GM04503 (cell line): ENCODE results near the gene NFAT5.

Experiments
- DNase-seq: peaks from one replicate; pipeline ENCODE4 v3.0.0-alpha.2; 2012; ENCODE audit warnings: low read depth

The NFAT5 gene

DNA sequence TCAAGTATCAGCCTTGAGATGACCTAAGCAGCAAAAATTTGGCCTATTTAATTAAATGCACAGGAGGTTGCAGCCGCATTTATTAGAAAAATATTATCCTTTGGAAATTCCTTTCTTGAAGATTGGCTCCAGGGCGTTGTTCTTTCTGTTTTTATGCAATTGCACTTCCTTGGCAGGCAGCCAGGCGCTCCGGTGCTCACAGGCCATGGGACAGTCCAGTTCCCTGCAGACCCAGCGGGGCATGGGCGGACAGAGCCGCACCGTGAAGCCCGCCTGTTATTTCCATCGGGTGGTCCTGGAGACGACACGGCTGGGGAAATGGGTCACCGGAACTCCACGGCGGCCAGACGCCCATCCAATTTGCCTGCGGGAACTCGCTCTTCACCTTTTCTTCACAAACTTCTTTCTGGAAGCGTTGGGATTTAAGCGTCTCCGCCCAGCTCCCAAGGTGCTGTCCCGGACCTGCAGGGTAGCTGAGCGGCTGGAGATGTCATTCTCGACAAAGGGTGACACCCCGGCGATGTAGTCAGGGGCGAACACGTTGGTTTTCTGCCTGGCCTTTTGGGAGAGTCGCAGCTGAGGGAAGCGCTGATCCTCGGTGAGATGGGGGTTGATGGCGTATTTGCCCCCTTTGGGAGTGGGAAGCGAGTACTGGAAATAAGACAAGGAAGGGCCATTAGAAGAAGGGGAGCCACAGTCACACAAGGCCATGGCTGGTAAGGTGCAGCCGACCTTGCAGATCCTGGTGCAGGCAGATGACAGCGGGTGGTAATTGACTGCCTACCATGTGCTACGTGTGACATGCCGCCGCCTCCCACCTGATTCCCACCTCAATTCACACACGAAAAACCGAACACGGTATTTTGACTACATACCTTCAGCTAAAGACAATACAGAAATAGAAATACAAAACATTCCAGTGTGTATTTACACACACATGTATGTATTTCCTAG is 176.5 kb downstream of the NFAT5 start:
- no peak for DNase-seq

DNA sequence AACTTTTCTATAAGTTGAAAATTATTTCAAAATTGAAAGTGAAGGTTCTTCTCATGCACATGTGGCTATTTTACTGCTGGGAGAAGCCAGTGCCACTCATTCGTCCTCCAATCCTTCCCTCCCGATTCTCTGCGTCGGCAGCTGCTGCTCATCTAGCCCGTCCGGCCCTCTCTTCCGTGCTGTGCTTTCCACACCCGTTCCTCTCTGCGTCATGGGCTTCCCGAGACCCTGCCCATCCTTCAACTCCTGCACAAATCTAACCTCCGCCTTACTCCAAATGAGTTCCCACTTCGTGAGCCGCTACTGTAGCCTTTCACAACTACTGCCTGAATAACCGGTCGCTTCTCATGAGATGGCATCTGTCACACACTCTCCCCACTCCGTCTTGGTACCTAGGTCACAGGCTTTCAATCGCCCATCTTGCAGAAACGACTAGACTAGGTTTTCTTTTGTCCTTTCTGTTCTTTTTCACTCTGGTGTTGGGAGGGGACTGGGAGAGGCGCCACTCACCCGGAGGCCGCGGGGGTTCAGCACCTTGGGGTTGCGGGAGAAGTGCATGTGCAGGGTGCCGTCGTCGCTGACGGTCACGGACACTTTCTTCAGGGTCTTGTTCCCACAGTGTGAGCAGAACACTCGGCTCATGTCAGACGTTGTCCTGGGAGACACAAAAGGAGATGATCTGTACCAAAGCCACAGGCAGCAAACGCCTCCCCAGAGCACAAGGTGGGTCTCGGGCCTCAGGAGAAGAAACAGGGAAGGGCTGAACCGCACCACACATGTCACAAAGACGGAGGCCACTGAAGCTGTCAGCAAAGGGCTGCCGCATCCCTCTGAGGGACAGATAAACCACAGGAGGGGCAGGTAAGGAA is 178.8 kb downstream of the NFAT5 start:
- no peak for DNase-seq

DNA sequence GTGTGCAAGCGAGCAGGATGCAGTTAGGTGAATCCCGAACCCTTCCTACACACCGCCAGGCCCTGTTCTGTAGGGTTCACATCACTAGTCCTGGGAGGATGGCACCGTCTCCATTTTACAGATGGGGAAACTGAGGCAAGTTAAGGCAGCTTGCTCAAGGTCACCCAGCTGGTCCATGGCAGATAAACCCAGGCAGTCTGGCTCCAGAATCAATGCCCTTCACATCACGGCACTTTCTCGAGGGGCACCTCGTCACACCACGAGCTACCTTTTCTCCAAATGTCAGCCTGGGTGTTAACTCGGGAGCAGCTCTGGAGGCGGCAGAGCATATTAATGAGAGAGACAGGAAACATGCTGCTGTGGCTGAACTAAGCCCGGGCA is 179.5 kb downstream of the NFAT5 start:
- DNase-seq = no peak

DNA sequence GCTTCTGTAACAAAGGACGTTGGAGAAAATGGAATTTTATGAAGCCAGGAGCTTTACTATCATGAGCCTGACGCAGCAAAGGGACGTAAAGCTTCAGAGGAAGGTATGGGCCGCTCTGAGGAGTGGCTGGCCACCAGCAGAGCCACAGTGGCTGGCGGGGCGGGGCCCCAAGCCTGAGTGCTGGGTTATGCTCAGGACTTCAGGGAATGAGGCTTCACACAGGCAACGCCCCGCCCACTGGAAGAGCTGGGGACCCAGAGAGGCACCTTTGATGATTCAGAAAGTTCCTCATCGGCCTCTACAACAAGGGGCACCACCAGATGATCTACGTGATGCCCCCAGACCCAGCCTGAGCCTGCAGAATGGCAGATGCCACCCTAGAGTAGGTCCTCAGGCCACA is 180.2 kb downstream of the NFAT5 start:
- no peak for DNase-seq

DNA sequence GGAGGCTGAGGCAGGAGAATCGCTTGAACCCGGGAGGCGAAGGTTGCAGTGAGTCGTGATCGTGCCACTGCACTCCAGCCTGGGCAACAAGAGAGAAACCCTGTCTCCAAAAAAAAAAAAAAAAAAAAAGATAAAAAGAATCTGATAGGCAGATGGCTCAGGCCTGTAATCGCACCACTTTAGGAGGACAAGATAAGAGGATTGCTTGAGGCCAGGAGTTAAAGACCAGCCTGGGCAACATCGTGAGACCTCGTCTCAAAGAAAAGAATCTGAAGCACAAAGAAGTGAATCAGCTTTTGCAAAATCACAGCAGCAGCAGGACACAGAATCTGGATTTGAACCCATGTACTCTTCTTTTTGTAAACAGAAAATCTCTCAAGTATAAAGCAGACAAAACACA is 181.3 kb downstream of the NFAT5 start:
- DNase-seq = no peak

DNA sequence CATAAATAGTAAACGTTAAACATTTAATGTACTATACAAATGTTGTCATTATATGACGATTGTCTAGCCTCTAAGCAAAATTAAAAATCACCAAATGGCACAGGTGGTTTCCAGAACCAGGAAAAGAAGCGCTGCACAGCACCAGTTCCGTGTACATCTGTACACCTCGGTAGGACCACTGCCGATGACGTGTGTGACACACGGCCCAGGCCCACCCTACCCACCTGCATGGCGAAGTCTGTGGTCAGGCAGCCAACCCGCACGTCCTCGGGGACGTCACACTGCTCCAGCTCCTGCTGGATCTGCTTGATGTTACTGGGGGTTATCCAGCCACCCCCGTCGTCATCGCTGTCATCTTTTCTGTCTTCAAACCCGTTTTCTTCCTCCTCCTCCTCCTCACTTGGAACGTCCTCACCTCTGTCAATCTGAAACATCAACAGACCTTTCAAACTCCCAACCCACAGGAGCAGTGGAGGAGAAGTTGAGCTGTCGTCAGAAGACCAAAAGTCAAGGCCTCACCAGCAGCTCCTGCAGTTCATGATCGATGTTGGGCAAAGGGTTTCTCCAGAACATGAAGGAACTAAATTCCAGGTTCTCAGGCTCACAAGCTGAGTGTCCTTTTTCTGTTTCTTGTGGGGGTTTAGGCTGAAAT is 183.1 kb downstream of the NFAT5 start:
- no peak for DNase-seq

DNA sequence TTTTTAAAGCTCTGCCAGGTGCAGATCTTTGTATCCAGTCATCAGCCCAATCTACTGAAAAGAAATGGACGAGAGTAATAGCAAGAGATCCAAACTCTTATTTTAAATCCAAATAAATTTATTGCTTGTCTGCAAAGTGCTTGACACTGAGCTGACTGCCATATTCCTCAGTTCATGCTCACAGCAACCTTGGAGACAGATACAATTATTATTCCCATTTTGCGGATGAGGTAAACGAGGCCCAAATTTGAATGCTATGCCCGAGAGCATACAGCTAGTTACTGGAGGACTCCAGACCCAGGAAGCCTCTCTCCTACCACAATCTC is 188.3 kb downstream of the NFAT5 start:
- DNase-seq = no peak
